ENCODE results near the gene ABHD17C.

DNA sequence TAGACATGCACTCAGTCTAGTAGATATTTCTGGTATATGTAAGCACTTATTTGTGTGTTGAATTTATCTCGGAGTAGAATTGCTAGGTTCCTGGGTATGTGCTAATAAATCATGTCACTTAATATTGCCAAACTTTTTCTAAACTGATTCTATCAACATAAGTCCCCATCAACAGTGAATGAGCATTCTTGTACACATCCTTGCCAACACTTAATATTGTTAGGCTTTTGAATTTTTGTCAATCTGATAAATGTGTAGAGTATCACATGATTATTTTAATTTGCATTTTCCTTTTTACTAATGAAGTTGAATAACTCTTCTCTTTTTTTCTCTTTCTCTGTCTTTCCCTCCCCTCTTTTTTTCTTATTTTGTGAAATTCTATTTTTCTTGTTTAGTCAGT is 50.8 kb downstream of the ABHD17C start:
- TF ChIP-seq, protein P1, sequence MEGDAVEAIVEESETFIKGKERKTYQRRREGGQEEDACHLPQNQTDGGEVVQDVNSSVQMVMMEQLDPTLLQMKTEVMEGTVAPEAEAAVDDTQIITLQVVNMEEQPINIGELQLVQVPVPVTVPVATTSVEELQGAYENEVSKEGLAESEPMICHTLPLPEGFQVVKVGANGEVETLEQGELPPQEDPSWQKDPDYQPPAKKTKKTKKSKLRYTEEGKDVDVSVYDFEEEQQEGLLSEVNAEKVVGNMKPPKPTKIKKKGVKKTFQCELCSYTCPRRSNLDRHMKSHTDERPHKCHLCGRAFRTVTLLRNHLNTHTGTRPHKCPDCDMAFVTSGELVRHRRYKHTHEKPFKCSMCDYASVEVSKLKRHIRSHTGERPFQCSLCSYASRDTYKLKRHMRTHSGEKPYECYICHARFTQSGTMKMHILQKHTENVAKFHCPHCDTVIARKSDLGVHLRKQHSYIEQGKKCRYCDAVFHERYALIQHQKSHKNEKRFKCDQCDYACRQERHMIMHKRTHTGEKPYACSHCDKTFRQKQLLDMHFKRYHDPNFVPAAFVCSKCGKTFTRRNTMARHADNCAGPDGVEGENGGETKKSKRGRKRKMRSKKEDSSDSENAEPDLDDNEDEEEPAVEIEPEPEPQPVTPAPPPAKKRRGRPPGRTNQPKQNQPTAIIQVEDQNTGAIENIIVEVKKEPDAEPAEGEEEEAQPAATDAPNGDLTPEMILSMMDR (IDR thresholded peaks at IDR 0.05), result no peak
- TF ChIP-seq POLR2AphosphoS5 (IDR thresholded peaks at IDR 0.05; ENCODE audit: low read depth, low read length), result no peak
